SK-N-SH (cell line): ENCODE measurements around the gene NHLRC2. TPM values are rescaled to one million over a fixed set of nuclear protein-coding genes. Genes with fewer than 3 reads are reported as not detected.
"Not testable (repeated sequence)": the region's sequence is repeated elsewhere in the genome, so short reads cannot be mapped to it uniquely, and the experiment has no call there.

Experiments
- CTCF ChIA-PET: fragments of 300-600, 350-600 bp; formaldehyde crosslinking; extraction: SDS; loops from one replicate; lab custom pipeline; 2021; lab: Yijun Ruan, JAX
- POLR2A ChIA-PET: fragments of 350-600 bp; sonication (Branson Sonifier 250); formaldehyde crosslinking; extraction: SDS; loops from one replicate; lab custom pipeline; 2020; ENCODE audit warnings: antibody characterized with exemption, inconsistent platforms; lab: Yijun Ruan, JAX
- DNase-seq: peaks from one replicate; pipeline ENCODE4 v3.0.0; 2012
- H2AFZ ChIP-seq: fragments of 200-600 bp; sonication (generic); 2 replicates; pipeline ENCODE4 v1.8.1; 2016; ENCODE audit warnings: antibody characterized with exemption, mild to moderate bottlenecking, low read depth
- H3F3A ChIP-seq: fragments of 200-600 bp; sonication (generic); replicated peaks from 2 replicates; pipeline ENCODE3; 2016; ENCODE audit warnings: antibody characterized with exemption, mild to moderate bottlenecking; ENCODE audit not compliant: insufficient read depth
- H3K27ac ChIP-seq, 2 experiments: fragments of 200-500 bp in 1 of 2; fragments of 200-600 bp in 1 of 2; sonication (Bioruptor generic) in 1 of 2; sonication (generic), shearing (Covaris generic) in 1 of 2; 2 replicates each; pipeline versions ENCODE4 v1.5.1 to v1.6.1; 2014 to 2016; ENCODE audit warnings: low read depth in 2 of 2, inconsistent platforms in 1 of 2, low read length in 1 of 2, mild to moderate bottlenecking in 1 of 2, mixed read lengths in 1 of 2
- H3K27me3 ChIP-seq: fragments of 200-600 bp; sonication (generic), shearing (Covaris generic); 2 replicates; pipeline ENCODE4 v1.6.1; 2016; ENCODE audit warnings: mixed run types; ENCODE audit not compliant: insufficient read depth
- H3K36me3 ChIP-seq, 2 experiments: fragments of 200-500 bp in 1 of 2; fragments of 200-600 bp in 1 of 2; sonication (Bioruptor generic) in 1 of 2; sonication (generic) in 1 of 2; replicated peaks in 1 of 2; 2 replicates each; pipeline versions ENCODE3 to v1.5.1; 2014 to 2016; ENCODE audit warnings: low read length in 1 of 2, mild to moderate bottlenecking in 1 of 2; ENCODE audit not compliant: insufficient read depth in 2 of 2, control insufficient read depth in 1 of 2
- H3K4me1 ChIP-seq, 2 experiments: fragments of 200-500 bp in 1 of 2; fragments of 200-600 bp in 1 of 2; sonication (Bioruptor generic) in 1 of 2; sonication (generic), shearing (Covaris generic) in 1 of 2; 2 replicates each; pipeline versions ENCODE4 v1.5.1 to v1.6.1; 2014 to 2016; ENCODE audit warnings: low read depth in 1 of 2, low read length in 1 of 2, mixed run types in 1 of 2; ENCODE audit not compliant: insufficient read depth in 2 of 2, control insufficient read depth in 1 of 2
- H3K4me2 ChIP-seq: fragments of 200-600 bp; sonication (generic), shearing (Covaris generic); 2 replicates; pipeline ENCODE4 v1.6.1; 2017; ENCODE audit warnings: mixed run types
- H3K4me3 ChIP-seq, 2 experiments: fragments of 200-500 bp in 1 of 2; fragments of 200-600 bp in 1 of 2; sonication (Bioruptor generic) in 1 of 2; sonication (generic), shearing (Covaris generic) in 1 of 2; 2 replicates each; pipeline versions ENCODE4 v1.5.1 to v1.8.1; 2014 to 2016; ENCODE audit warnings: low read depth in 2 of 2, inconsistent platforms in 1 of 2, low read length in 1 of 2, mild to moderate bottlenecking in 1 of 2, mixed read lengths in 1 of 2, moderate library complexity in 1 of 2
- H3K79me2 ChIP-seq: fragments of 200-600 bp; sonication (generic); 2 replicates; pipeline ENCODE4 v1.8.1; 2017; ENCODE audit warnings: mild to moderate bottlenecking; ENCODE audit not compliant: insufficient read depth
- H3K9ac ChIP-seq: fragments of 200-600 bp; sonication (generic); 2 replicates; pipeline ENCODE4 v1.6.1; 2017; ENCODE audit warnings: mixed run types
- H3K9me2 ChIP-seq: fragments of 200-600 bp; sonication (generic); 2 replicates; pipeline ENCODE4 v1.6.1; 2017; ENCODE audit warnings: mixed run types
- H3K9me3 ChIP-seq: fragments of 200-600 bp; sonication (generic); 2 replicates; pipeline ENCODE4 v1.6.1; 2017; ENCODE audit warnings: mixed run types, mild to moderate bottlenecking, moderate library complexity
- H4K20me1 ChIP-seq: fragments of 200-600 bp; sonication (generic); 2 replicates; pipeline ENCODE4 v1.6.1; 2017; ENCODE audit warnings: mild to moderate bottlenecking, mixed run types; ENCODE audit not compliant: insufficient read depth
- CHD2 ChIP-seq: fragments of 150-350 bp; IDR thresholded peaks from 2 replicates; pipeline ENCODE4 v1.6.1; 2018; ENCODE audit warnings: low read length; ENCODE audit not compliant: partially characterized antibody
- FOSL2 ChIP-seq: IDR thresholded peaks from 2 replicates; pipeline ENCODE4 v1.4.0; 2012; ENCODE audit warnings: low read depth, mild to moderate bottlenecking, moderate library complexity, borderline replicate concordance
- FOXM1 ChIP-seq: IDR thresholded peaks from 2 replicates; pipeline ENCODE4 v1.4.0; 2012; ENCODE audit warnings: low read depth, mild to moderate bottlenecking
- GATA2 ChIP-seq: sonication (generic); formaldehyde crosslinking; IDR thresholded peaks from 2 replicates; pipeline ENCODE4 v1.5.0; 2020; ENCODE audit warnings: mild to moderate bottlenecking, missing genetic modification reagents
- RAD21 ChIP-seq: IDR thresholded peaks from 2 replicates; pipeline ENCODE4 v1.6.1; 2012; ENCODE audit warnings: mild to moderate bottlenecking, low read length
- SMC3 ChIP-seq: IDR thresholded peaks from 2 replicates; pipeline ENCODE4 v1.6.1; 2012; ENCODE audit warnings: low read depth, low read length, improper control_type of control experiment
- TAF1 ChIP-seq: IDR thresholded peaks from 2 replicates; pipeline ENCODE4 v1.6.1; 2012; ENCODE audit warnings: low read depth, mild to moderate bottlenecking, low read length, moderate library complexity, borderline replicate concordance
- TEAD4 ChIP-seq: IDR thresholded peaks from 2 replicates; pipeline ENCODE4 v1.4.0; 2012; ENCODE audit warnings: mild to moderate bottlenecking, borderline replicate concordance; ENCODE audit not compliant: insufficient read depth
- YY1 ChIP-seq: IDR thresholded peaks from 2 replicates; pipeline ENCODE4 v1.4.0; 2012; ENCODE audit warnings: low read depth, mild to moderate bottlenecking
- WGBS: methylation state at CpG from one replicate; pipeline ENCODE4 v1.1.6; 2017; ENCODE audit warnings: low lambda C conversion rate; 5-methylcytosine and 5-hydroxymethylcytosine counted together
- polyA plus RNA-seq, 3 experiments: library from polyadenylated mRNA; depleted of rRNA; stranded (reverse); fragments of >200 nt; gene quantifications; 2 replicates each; pipeline ENCODE4 v1.2.3, GENCODE V29; 2012
- TF ChIP-seq, protein P1 (sequence below): fragments of 150-350 bp; IDR thresholded peaks from 2 replicates; pipeline ENCODE4 v1.6.1; 2017; ENCODE audit warnings: antibody characterized with exemption, low read length, low read depth, borderline replicate concordance

Gene NHLRC2
- polyA plus RNA-seq, 1 of the 3 experiments (the other 2 are of a cell fraction): 2.8 TPM

DNA sequence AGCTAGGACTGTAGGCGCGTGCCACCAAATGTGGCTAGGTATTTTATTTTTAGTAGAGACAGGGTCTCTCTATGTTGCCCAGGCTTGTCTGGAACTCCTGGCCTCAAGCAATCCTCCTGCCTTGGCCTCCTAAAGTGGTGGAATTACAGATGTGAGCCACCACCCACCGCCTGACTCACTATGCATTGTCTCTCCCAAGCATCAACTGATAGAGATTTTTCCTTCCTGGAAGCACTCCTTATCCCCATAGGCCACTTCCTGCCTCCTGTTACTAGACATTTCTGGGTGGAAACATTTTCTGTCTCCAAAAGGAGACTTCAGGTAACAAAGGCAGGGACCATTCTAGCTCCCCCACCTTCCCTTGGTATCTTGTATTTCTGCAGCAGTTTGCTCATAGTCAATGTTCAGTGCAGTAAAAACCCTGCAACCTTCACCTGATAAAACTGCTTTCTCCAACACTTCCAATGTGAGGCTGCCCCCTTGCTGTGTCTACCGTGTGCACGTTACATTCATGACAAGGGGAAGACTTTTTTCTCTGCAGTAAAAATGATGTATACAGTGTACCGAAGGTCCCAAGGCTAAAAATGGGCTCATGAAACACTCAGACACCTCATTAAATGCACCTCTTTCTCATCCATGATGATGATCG lies 84.9 kb downstream of the NHLRC2 start:
- CTCF ChIA-PET: no interaction called here
- H3K4me3 ChIP-seq: no peak overlapping the region

GRCh38 chr10:113941140-113941539 lies 86.7 kb downstream of the NHLRC2 start:
- POLR2A ChIA-PET: interaction anchor here (0.6 kb wide), 1 partner anchor 30 kb away, joined by 3 read pairs; no protein-coding TSS in a partner anchor
- H3K27ac ChIP-seq: no peak overlapping the region

More for the DNA sequence above, 84.9 kb downstream of the NHLRC2 start:
- 78% methylated on average over 7 of the region's 7 CpGs for WGBS
- DNase-seq: no peak
- TF ChIP-seq TEAD4: no peak
- TF ChIP-seq RAD21: 0 out of 2 replicates have a peak, but pooled peaks have one; percentile 8
- no peak overlapping the region for H2AFZ ChIP-seq
- H3K9me3 ChIP-seq: no peaks in the 10 kb centered on the region
- H3K4me1 ChIP-seq: no peaks in the 10 kb centered on the region
- no peak overlapping the region for H3K4me2 ChIP-seq
- POLR2A ChIA-PET: no interaction called here
- no peaks in the 10 kb centered on the region for H3K79me2 ChIP-seq
- H3F3A ChIP-seq: no peaks in the 10 kb centered on the region
- H3K27me3 ChIP-seq: no peaks in the 10 kb centered on the region; the same call in 1 of the 2 replicates
- H3K9me2 ChIP-seq: no peaks in the 10 kb centered on the region
- H3K36me3 ChIP-seq: no peaks in the 10 kb centered on the region
- H4K20me1 ChIP-seq: no peaks in the 10 kb centered on the region
- H3K9ac ChIP-seq: no peak overlapping the region
- H3K27ac ChIP-seq: no peak overlapping the region

GRCh38 chr10:113943196-113943595 lies 88.7 kb downstream of the NHLRC2 start:
- H3K79me2 ChIP-seq, H3K27ac ChIP-seq, H3K9ac ChIP-seq, H3K9me3 ChIP-seq, H3F3A ChIP-seq, POLR2A ChIA-PET, H3K36me3 ChIP-seq, H3K4me3 ChIP-seq, H2AFZ ChIP-seq, H3K4me2 ChIP-seq, H3K27me3 ChIP-seq, CTCF ChIA-PET, H4K20me1 ChIP-seq, DNase-seq, H3K9me2 ChIP-seq: not testable (repeated sequence)
- peaks cover 5 to 11% of the 10 kb centered on the region in 2 experiments; a peak in 2 of 4 replicates for H3K4me1 ChIP-seq
- 86% methylated on average over 7 of the region's 7 CpGs for WGBS

More at GRCh38 chr10:113941140-113941539, 86.7 kb downstream of the NHLRC2 start:
- no peaks in the 10 kb centered on the region for H3K79me2 ChIP-seq
- no peaks in the 10 kb centered on the region for H3K9me2 ChIP-seq
- H4K20me1 ChIP-seq: no peaks in the 10 kb centered on the region
- 67% methylated on average over 4 of the region's 4 CpGs for WGBS
- no peak overlapping the region for H2AFZ ChIP-seq
- H3K4me1 ChIP-seq: peaks cover 0 to 5% of the 10 kb centered on the region in 2 experiments; a peak in 2 of 4 replicates
- no peak overlapping the region for H3K9ac ChIP-seq
- H3F3A ChIP-seq: no peaks in the 10 kb centered on the region
- no peaks in the 10 kb centered on the region for H3K9me3 ChIP-seq
- no peak overlapping the region for H3K4me2 ChIP-seq
- no peak for DNase-seq
- no peak overlapping the region for H3K4me3 ChIP-seq
- no peaks in the 10 kb centered on the region; the same call in 1 of the 2 replicates for H3K27me3 ChIP-seq
- CTCF ChIA-PET: no interaction called here
- TF ChIP-seq FOXM1: no peak
- TF ChIP-seq TAF1: no peak
- TF ChIP-seq YY1: no peak
- no peak for TF ChIP-seq CHD2
- TF ChIP-seq FOSL2: no peak
- no peak for TF ChIP-seq SMC3
- TF ChIP-seq GATA2: no peak
- TF ChIP-seq, protein P1, sequence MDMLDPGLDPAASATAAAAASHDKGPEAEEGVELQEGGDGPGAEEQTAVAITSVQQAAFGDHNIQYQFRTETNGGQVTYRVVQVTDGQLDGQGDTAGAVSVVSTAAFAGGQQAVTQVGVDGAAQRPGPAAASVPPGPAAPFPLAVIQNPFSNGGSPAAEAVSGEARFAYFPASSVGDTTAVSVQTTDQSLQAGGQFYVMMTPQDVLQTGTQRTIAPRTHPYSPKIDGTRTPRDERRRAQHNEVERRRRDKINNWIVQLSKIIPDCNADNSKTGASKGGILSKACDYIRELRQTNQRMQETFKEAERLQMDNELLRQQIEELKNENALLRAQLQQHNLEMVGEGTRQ: no peak
- no peaks in the 10 kb centered on the region for H3K36me3 ChIP-seq
